H4 (cell line): ENCODE results near the gene CLK3. TPM values are rescaled to one million over a fixed set of nuclear protein-coding genes. Genes with fewer than 3 reads are reported as not detected.

ENCODE experiments used
- DNase-seq: peaks from one replicate; pipeline ENCODE4 v3.0.0-alpha.2; 2015; ENCODE audit warnings: low spot score
- total RNA-seq: library from RNA; depleted of rRNA; stranded (reverse); fragments of >200 nt; shearing (Covaris generic); gene quantifications from 2 replicates; pipeline ENCODE4 v1.2.3, GENCODE V29; 2014

Gene CLK3
- total RNA-seq, 1 experiment from 2014 or later, result 46.1 TPM

DNA sequence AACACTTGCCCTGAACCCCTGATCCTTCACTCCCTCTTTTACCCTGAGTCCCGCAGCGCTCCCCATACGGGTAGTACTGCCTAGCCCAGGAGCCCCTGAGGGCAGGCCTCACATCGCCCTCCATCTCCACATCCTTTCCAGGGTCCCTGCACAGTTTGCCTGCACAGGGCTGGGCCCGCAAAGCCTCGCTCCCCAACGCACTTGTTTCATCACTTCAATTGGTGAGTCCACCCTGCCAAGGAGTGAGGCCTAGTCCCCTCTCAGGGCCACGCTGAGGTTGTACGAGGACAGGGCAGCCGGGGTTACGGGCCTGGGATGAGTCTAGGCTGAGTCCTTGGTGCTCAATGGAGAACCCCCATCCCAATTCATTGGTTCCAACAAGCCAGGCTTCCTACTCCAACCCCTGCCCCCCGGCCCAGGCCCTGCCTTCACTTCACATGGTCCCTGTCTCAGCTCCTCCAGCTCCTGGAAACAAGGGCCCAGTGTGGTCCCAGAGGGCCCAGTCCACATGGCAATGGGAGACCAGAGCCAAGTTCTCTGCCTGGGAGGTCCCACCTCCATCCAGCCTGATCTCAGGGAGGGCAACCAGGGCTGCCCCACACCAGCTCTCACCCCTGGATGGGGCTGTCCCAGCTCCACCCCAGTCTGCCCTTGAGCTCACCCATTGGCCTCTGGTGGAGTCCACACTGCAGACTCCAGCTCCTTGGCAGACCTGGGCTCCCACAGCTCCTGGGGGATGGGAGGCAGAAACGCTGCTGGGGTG, 12.4 kb upstream of the CLK3 start:
- DNase-seq, result no peak

DNA sequence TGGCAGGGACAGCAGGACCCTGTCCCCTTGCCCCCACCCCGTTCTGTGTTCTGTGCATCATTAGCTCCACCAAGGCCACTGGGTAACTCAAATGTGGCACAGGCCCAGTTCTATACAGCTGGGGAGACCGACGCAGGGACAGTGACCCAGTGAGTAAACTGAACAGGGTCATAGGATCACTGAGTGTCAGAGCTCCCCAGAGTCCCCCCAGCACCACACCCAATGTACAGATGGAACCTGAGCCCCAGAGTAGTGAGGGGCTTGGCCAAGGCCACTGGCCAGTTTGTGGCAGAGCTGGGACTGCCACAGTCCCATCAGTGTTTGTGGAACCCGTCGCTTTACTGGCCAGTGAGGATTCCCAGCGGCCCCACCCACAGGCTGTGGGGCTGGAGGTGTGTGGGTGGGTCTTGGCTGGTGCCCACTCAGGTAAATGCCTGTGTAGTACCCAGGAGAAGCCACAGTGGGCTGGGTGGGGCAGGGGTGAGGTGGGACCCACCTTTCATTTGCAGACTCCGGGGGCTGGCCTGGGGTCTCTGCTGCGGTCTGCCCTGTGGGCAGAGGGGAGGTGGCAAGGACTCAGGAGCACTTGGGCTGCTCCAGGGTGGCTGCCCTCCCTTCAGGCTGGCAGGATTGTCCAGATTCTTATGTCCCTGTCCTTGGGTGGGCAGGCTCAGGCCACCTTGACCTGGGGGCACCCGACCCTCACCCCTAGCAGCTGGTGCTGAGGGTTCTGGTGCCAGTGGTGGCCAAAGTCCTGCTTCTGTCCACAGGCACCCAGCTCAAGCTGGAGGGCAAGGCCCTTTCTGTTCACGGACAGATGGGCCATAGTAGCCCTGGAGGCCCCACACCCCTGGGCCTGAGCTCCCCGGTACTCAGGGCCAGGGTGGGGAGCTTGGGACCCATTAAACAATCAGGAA, 11.6 kb upstream of the CLK3 start:
- DNase-seq, result no peak

DNA sequence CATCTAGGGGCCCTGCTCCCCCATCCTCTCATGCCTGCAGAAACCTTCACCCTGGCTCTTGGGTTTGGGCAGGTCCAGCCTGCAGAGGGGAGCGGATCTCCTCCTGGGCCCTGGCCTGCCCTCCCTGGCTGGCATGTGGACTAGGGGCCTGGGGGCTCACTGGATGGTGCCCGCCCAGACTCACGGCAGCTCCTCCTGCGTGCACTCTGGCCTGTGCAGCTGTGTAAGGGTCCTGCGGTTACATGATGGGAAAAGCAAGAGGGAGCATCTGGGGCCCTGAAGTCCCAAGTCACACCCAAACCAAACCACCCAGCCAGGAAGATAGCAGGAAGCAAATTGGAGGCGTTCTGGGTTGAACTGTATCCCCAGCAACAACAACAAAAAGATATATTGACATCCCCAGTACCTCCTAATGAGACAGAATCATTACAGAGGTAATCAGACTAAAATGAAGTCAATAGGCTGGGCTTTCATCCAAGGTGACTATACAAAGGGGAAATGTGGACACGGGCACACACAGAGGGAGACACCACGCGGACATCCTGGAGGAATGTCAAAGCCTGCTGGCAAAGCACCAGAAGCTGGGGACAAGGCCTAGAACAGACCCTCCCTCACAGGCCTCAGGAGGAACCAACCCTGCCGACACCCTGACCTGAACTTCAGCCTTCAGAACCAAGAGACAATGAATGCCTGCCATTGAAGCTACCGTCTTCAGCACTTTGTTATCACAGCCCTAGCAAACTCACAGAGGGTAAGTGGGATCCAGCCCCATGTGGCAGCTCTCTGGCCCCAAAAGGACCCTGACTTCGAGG, 10.4 kb upstream of the CLK3 start:
- no peak for DNase-seq

DNA sequence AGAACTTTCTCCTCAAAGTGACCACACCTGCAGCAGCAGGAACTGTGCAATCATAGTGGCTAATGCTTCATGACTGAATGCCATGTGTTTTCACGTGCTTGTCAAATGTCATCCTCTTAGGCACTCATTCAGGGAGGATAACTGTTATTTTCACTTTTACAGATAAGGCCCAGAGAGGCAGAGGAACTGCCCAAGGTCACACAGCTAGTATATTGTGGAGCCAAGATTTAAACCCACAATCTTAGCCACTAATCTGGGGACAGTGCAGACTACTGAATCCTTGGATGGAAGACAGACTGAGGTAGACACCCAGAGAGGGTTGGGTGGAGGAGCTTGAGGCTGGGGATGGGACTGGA, 9.9 kb upstream of the CLK3 start:
- no peak for DNase-seq

DNA sequence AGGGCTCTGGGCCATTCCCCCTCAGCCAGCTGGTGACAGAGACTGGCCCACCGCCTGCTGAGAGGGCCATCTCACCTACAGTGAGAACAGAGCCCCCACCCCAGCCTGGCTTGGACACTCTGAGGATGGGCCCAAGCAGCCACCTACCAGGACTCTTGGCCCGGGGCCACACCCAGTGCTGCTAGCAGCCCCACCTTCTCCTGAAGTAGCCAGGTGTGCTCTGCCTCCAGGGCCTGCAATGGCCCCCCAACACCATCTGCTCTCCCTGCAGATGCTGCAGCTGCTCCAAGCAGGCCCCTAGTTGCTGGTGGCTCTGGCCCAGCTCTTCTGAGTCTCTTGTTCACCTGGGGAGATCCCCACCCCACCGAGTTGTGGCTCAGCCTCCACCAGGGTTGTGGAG, 6.8 kb upstream of the CLK3 start:
- no peak for DNase-seq

DNA sequence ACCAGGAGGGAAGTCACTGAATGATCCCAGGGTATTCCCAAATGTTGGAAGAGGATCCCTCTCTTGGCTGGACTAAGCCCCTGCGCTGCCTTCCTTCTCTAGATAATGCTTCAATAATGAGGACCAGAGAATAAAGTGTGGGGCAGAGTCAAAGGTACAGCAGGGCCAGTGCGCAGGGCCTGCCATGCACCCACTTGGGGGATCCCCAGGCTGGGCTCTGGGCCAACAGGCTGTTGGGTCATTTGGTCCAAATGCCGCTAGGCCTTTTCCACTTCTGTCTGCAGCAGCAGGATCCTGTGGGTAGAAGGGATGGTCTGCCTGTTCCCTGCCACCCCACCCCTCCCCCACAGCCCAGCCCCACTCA, 5.7 kb upstream of the CLK3 start:
- DNase-seq, result no peak

DNA sequence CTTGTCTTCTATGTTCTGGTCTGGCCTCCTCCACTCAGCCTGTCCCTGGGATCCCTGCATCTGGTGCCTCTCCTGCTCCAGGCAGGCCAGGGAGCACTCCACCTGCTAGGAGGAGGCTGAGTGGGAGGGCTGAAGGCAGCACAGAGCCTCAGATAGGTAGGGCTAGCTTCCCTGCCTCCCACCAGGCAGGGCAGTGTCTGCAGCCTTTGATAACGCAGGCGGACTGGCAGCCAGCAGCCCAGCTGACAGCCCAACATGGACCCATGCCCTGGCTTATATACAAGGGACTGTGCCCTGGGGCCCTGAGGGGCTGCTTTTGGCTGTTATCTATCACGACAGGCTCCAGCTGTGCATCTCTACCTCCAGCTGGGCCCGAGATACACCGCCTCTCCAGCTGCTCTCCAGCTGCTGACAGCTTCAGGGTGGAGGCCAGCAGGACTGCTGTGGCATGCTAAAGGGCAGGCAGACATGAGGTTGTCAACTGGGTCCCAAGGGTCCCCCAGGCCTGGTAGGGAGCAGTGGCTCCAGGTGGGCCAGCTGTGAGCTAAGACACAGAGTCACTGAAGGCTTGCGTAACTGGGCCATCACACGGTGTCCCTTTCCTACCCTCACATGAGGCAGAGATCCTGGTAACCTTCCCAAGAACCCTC, 5.2 kb upstream of the CLK3 start:
- DNase-seq, result no peak

DNA sequence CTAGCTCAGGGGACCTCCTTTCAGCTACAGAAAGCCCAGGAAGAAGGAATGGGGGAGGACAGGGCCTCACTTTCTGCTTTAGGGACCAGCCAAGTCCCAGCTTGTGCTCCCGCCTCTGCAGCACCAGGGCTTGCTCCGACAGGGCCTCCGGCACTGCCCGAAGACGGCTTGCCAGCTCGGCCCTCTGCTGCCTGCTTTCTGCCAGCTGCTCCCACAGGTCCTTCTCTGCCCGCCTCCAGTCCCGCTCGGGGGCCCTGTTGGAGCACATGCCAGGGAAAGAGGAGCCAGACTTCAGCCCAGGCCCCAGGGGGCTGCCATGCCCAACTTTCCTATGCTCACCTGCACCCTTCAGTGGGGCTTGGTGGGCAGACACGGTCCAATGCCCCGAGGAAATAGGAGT, 4.3 kb upstream of the CLK3 start:
- DNase-seq, result no peak

DNA sequence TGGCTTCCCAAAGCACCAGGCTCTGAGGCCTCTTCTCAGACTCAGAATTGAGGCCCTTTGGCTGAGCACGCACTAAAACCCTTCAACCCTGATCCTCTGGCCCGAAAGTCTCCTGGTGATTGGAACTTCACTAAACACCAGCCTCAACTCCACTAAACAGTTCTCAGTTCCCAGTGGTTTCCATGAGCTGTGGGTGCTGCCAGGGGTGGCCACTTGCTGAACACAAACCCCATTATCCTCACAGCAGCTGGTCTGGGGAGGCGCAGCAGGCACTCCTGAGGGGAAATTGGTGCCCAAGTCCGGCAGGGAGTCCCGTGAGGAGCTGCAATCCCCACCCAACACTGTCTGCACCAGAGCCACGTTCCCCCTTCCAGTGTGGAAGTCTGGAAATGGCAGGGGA, 3.8 kb upstream of the CLK3 start:
- no peak for DNase-seq

DNA sequence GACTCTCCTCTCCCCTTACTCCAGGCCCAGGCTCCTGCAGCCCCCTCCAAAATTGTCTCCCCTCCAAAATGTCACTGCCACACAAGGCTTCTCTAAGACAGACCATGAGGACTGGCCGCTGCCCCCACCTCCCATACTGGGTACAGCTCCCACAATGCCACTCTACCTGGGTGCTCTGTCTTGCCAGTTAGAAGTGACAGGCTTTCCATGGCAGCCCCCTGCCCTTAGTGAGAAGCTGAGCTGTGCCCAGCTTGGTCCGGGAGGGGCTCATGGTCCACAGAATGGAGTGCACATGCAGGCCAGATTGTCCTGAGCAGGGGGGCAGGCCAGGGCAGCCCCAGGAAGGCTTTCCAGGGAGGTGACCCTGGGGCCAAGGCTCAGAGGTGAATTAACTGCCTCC, 3.0 kb upstream of the CLK3 start:
- DNase-seq, result no peak

DNA sequence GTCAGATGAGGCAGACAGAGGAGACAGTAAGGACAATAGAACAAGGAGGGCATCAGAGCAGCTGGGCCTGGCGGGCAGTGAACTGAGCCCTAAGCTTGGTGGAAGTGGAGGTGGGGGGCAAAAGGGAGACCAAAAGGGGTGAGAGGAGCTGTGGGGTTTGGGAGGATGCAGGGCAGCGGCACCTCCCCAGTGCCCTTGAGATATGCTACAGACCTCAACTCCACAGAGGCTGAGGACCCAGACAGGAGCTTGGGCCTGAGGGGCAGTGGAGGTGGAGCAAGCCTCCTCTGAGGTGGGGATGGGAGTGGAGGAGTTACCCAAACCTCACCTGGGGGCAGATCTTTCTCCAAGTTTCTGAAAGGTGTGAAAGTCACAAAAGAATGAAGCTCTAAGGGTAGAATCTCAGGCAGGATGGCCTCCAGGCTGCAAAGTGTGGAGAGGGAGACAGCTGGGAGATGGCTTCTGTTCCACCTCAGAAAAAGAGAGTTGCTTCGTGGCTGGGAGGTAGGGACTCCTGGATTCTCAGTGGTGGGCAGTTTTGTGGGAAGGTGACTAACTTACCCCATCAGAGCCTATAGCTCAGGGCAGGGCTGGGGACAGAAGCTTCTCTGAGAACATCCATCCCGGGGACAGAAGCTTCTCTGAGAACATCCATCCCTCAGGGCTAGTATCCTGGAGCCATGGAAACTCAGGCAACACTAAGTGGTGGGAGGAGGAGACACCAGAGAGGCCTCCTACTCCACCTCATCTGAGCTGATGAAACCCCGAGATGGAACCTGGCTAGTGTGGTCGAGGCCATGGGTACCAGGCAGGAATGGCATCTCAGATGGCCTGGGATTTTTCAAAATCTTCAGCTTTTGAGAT, 2.3 kb upstream of the CLK3 start:
- DNase-seq, result no peak

DNA sequence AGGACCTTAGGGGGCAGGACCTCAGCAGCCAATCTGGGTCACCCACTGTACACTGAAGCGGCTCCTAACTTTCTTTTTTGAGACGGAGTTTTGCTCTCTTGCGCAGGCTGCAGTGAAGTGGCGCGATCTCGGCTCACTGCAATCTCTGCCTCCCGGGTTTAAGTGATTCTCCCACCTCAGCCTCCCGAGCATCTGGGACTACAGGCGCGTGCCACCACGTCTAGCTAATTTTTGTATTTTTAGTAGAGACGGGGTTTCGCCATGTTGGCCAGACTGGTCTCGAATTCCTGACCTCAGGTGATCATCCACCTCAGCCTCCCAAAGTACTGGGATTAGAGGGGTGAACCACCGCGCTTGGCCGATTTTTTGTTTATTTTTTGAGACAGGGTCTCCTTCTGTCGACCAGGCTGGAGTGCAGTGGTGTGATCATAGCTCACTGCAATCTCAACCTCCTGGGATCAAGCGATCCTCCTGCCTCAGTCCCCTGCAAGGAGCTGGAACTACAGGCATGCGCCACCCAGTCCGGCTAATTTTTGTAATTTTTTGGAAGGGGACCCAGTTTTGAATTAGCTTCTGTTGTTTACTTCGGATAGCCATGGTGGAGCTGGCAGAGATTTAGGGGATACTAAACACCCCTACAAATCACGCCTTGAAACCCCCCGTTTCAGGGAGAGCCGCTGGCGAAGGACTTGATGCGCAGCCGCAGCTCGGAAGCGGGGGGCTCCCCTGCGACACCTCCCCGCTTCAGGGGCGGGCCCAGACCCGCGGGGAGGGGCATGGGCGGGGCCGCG, 1.5 kb upstream of the CLK3 start:
- DNase-seq, result no peak

DNA sequence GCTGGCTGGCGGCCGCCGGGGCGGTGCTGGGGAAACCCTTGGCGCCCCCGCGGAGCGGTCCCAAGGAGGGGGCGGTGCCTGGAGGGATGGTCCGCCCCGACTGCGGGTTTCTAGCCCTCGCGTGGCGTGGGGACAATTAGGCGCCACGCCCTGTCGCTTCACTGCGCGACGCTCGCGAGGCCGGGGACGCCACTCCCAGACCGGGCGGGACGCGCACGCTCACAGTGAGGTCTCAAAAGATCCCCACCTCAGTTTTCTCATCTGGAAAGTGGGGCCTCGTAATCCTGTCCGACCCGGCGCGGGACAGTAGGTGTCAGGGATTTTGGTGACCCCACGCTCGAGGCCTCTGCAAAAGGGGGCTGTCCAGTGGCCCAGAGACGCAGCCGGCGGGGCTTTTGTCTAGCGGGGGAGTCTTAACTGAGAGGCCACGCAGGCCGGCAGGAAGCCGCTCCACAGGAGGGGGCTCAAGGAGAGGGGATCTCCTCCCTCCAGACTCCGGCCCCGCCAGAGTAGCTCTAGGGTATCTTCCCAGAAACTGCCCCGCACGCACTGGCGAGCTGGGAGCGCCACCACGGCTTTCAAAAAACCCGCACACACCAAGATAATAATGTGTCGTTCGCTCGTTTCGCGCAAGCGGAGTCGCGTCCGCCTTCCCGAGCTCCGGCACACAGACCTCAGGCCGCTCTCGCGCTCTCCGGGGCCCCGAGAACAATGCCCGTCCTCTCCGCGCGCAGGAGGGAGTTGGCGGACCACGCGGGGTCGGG, 710 bp upstream of the CLK3 start:
- peak; percentile 56 for DNase-seq

DNA sequence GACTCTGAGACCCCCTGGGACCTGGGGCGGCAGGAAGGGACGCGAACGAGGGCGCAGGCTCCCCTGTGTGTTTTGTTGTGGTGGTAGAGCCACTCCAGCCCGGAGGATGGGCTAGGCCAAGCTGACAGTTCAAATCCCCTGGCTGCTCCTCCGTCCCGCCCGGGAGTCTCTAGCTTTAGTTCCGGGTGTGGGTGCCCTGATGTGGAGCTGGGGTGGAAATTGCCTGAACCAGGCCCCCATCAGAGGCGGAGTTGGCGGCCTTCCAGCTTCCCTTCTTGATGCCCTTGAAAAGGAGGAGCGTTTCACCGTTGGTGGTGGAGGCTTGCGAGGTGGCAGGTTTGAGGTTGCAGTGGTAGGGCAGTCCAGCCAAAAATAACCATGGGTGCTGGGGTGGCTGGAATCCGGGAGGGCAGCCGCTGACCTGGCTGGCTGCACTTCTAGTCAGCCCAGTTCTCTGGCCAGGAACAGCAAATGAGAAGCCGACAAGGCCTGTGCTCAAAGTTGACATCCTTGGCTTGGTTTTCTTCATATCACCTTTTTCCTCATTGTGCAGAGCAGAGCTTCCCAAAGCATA, 817 bp downstream of the CLK3 start:
- DNase-seq, result peak; percentile 25

DNA sequence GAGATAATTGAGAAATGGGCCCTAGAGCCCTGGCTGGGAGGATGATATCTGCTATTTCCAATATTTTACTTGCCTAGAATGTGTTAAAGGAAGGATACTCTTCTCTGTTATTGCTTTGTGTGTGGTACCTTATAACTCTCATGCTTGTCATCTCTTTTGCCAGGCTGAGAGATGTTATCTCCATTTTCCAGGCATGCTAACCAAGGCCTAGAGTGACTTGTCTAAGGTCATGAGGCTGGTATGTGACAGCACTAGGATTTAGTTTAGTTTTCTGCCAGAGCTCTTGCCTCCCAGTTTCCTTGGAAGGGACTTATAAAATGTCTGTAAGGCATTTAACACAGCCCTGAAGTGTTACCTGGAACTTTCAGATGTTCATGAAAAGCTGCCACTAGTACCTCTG, 1.4 kb downstream of the CLK3 start:
- no peak for DNase-seq

DNA sequence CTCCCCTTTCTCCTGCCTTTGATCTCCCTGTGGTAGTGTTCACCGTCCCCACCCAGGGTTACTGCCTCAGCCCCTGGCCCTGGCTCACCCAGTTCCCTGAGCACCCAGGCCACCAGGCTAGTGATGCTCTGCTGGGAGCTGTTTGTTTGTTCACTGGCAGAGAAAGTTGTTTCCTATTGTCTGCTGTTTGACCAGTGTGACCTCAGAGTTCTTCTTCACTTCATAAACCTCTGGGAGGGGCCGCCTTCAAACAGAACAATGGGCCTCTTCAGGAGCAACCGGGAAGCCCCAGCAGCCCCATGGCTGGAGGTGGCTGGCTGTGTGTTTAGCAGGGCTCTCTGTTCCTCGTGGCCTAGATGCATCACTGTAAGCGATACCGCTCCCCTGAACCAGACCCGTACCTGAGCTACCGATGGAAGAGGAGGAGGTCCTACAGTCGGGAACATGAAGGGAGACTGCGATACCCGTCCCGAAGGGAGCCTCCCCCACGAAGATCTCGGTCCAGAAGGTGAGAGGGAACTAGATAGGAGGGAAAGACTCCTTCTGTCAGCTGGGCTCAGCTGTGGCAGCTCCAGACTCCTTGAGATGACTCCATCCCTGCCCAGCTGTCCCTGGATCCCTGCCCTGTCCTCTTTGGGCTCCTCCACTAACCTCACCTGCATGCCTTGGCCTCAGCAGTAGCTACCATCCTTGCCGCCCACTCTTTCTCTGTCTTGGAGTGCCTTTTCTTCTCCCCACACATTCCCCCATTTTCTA, 3.4 kb downstream of the CLK3 start:
- DNase-seq, result no peak

DNA sequence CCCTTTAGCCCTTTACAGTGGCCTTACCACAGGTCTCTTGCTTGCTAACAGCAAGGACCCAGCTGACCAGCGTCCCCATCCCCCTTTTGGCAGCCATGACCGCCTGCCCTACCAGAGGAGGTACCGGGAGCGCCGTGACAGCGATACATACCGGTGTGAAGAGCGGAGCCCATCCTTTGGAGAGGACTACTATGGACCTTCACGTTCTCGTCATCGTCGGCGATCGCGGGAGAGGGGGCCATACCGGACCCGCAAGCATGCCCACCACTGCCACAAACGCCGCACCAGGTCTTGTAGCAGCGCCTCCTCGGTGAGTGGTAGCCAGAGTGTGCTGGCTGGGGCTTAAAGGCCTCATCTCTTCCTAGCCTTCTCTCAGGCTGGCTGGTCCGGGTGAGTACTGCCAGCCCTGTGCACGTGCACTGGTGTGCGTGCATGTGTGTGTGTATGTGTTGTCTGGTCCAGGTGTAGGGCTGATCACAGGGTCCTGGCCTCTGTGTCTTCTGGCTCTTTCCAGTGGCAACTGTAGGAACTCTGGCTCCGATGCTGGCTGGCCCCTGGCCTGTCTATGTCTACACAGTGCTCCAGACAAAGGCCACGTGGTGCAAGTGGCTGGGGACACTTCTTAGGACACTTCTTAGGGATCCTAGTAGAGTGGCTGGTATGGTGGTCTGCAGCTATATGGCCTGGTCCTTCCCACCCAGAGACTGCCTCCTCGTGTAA, 4.4 kb downstream of the CLK3 start:
- no peak for DNase-seq
